Measurements from ENCODE around the gene PLEKHG5.
A peak's percentile ranks its signal among the peaks of the same experiment; 100 is the strongest.

Gene PLEKHG5

DNA sequence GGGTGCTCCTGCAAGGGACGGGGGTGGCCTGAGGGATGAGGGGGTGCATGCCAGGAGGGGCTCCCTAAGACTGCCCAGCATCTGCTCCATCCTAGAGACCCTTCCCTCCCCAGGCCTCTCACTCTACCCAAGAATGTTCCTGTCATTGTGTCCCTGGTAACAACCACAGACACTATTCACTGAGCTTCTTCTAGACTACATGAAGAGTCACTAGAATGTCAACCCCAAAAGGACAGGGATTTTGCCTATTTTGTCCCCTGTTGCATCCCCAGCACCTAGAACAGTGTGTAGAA lies 28.4 kb downstream of the PLEKHG5 start:
- Histone ChIP-seq H2BK15ac (ENCODE audit: low read length) (no peak overlapping the region), H4K91ac (ENCODE audit: low read depth, low read length, poor library complexity) (no peak overlapping the region), H3K27me3 (ENCODE audit: control insufficient read depth in 3 of 3, insufficient read depth in 3 of 3, low read depth in 1 of 3, low read length in 3 of 3) (peaks cover 0 to 11% (median 0%) of the 10 kb centered on the region in 3 experiments), H2AFZ (ENCODE audit: low read length) (no peak overlapping the region), H3K4ac (ENCODE audit: low read length) (no peak overlapping the region), H3K4me2 (ENCODE audit: insufficient read depth, low read length, poor library complexity, severe bottlenecking) (no peak overlapping the region), H3K14ac (ENCODE audit: low read length) (no peak overlapping the region), H3K79me1 (ENCODE audit: low read depth, low read length) (peaks cover 3% of the 10 kb centered on the region), H2BK5ac (ENCODE audit: low read length) (no peak overlapping the region), H3K18ac (ENCODE audit: low read length) (no peak overlapping the region), H4K8ac (ENCODE audit: low read depth, low read length) (no peak overlapping the region), H3K27ac (replicated peaks; ENCODE audit: low read length) (no peak overlapping the region), H3K9me3 (replicated peaks in 1 of 2; ENCODE audit: control insufficient read depth in 2 of 2, insufficient read depth in 1 of 2, low read depth in 1 of 2, low read length in 2 of 2) (peaks cover 0 to 3% of the 10 kb centered on the region in 2 donors), H2AK5ac (ENCODE audit: low read depth, low read length) (no peak overlapping the region), H3K4me1 (ENCODE audit: control insufficient read depth in 2 of 2, insufficient read depth in 1 of 2, low read depth in 1 of 2, low read length in 2 of 2) (peaks cover 0 to 3% of the 10 kb centered on the region in 2 donors), H3K4me3 (ENCODE audit: low read length in 2 of 2) (no peak overlapping the region), H3K9ac (ENCODE audit: low read depth, low read length, poor library complexity) (no peak overlapping the region), H2BK120ac (ENCODE audit: low read depth, low read length) (no peak overlapping the region), H2BK12ac (ENCODE audit: low read length) (no peak overlapping the region), H3K36me3 (replicated peaks in 1 of 2; ENCODE audit: control insufficient read depth in 2 of 2, insufficient read depth in 2 of 2, low read length in 2 of 2) (peaks cover 10 to 39% of the 10 kb centered on the region in 2 donors), H3K23ac (ENCODE audit: low read depth, low read length, poor library complexity) (peak overlapping the region; percentile 73)
- DNase-seq (ENCODE audit: low spot score): no peak
- no CpG with 5 or more reads among the region's 1 CpG for WGBS, 2 donors (ENCODE audit: extremely low coverage in 2 of 2, insufficient read length in 2 of 2, insufficient replicate concordance in 1 of 2)

DNA sequence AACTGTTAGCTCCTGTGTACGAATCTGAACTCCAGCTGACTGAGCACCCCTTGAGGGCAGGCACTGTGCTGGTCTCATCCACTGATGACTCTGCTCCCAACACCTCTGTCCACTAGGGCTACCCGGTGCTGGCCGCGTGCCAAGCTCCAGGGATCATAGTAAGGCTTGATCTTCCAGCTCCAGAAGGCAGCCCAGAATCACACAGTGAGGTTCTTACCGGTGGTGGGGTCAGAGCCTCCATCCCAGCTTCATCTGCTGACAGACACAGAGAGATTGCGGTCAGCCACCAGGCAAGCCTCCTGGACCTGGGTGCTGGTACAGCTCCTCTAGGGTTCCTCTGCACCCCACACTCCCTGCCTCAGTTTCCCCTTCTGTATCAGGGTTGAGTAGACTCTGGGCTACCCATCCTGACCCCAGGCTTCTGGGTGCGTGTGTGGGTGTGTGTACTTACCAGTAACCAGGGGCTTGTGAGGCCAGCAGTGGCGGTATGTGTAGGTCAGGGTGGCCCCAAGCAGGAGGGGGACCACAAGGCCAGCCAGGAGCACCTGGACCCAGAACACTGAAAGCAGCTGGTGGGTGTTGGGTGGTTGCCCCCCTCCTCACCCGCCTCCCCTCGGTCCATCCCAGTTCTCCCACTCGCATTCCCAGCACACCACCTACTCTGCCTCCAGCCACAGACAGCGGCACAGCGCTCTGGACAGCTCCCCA lies 28.9 kb downstream of the PLEKHG5 start:
- Histone ChIP-seq H3K4me2 (ENCODE audit: insufficient read depth, low read length, poor library complexity, severe bottlenecking) (no peak overlapping the region), H4K91ac (ENCODE audit: low read depth, low read length, poor library complexity) (no peak overlapping the region), H3K4me1 (ENCODE audit: control insufficient read depth in 2 of 2, insufficient read depth in 1 of 2, low read depth in 1 of 2, low read length in 2 of 2) (peaks cover 0 to 3% of the 10 kb centered on the region in 2 donors), H3K18ac (ENCODE audit: low read length) (no peak overlapping the region), H2AK5ac (ENCODE audit: low read depth, low read length) (no peak overlapping the region), H3K14ac (ENCODE audit: low read length) (peak overlapping the region; percentile 56), H3K36me3 (replicated peaks in 1 of 2; ENCODE audit: control insufficient read depth in 2 of 2, insufficient read depth in 2 of 2, low read length in 2 of 2) (peaks cover 10 to 34% of the 10 kb centered on the region in 2 donors), H2BK12ac (ENCODE audit: low read length) (no peak overlapping the region), H3K4me3 (ENCODE audit: low read length in 2 of 2) (no peak overlapping the region), H3K27me3 (ENCODE audit: control insufficient read depth in 3 of 3, insufficient read depth in 3 of 3, low read depth in 1 of 3, low read length in 3 of 3) (peaks cover 0 to 11% (median 0%) of the 10 kb centered on the region in 3 experiments), H3K9me3 (replicated peaks in 1 of 2; ENCODE audit: control insufficient read depth in 2 of 2, insufficient read depth in 1 of 2, low read depth in 1 of 2, low read length in 2 of 2) (peaks cover 0 to 3% of the 10 kb centered on the region in 2 donors), H2BK5ac (ENCODE audit: low read length) (peak overlapping the region; percentile 66), H3K9ac (ENCODE audit: low read depth, low read length, poor library complexity) (no peak overlapping the region), H3K4ac (ENCODE audit: low read length) (no peak overlapping the region), H2AFZ (ENCODE audit: low read length) (no peak overlapping the region), H3K23ac (ENCODE audit: low read depth, low read length, poor library complexity) (peak overlapping the region; percentile 73), H4K8ac (ENCODE audit: low read depth, low read length) (no peak overlapping the region), H2BK15ac (ENCODE audit: low read length) (no peak overlapping the region), H3K27ac (replicated peaks; ENCODE audit: low read length) (no peak overlapping the region), H2BK120ac (ENCODE audit: low read depth, low read length) (no peak overlapping the region), H3K79me1 (ENCODE audit: low read depth, low read length) (peaks cover 3% of the 10 kb centered on the region)
- DNase-seq (ENCODE audit: low spot score): no peak
- WGBS, 2 donors (ENCODE audit: extremely low coverage in 2 of 2, insufficient read length in 2 of 2, insufficient replicate concordance in 1 of 2): no CpG with 5 or more reads among the region's 13 CpGs

- H2AK5ac ChIP-seq (ENCODE audit: low read depth, low read length): no peak overlapping the region
- no peak overlapping the region for H3K4ac ChIP-seq (ENCODE audit: low read length)
- no peak overlapping the region for H2AFZ ChIP-seq (ENCODE audit: low read length)
- H3K4me3 ChIP-seq (ENCODE audit: low read length in 2 of 2): no peak overlapping the region
- no peak overlapping the region for H3K14ac ChIP-seq (ENCODE audit: low read length)
- no peak for DNase-seq (ENCODE audit: low spot score)
- no peak overlapping the region for H2BK12ac ChIP-seq (ENCODE audit: low read length)
- peak overlapping the region; percentile 93 for H3K23ac ChIP-seq (ENCODE audit: low read depth, low read length, poor library complexity)
- peaks cover 0 to 9% (median 0%) of the 10 kb centered on the region in 3 experiments for H3K27me3 ChIP-seq (ENCODE audit: control insufficient read depth in 3 of 3, insufficient read depth in 3 of 3, low read depth in 1 of 3, low read length in 3 of 3)
- peak overlapping the region; percentile 66 for H2BK5ac ChIP-seq (ENCODE audit: low read length)
- peak overlapping the region; percentile 48 for H3K18ac ChIP-seq (ENCODE audit: low read length)
- peaks cover 0 to 3% of the 10 kb centered on the region in 2 donors for H3K4me1 ChIP-seq (ENCODE audit: control insufficient read depth in 2 of 2, insufficient read depth in 1 of 2, low read depth in 1 of 2, low read length in 2 of 2)
- no peak overlapping the region for H3K4me2 ChIP-seq (ENCODE audit: insufficient read depth, low read length, poor library complexity, severe bottlenecking)
- H4K91ac ChIP-seq (ENCODE audit: low read depth, low read length, poor library complexity): no peak overlapping the region
- H3K36me3 ChIP-seq (replicated peaks in 1 of 2; ENCODE audit: control insufficient read depth in 2 of 2, insufficient read depth in 2 of 2, low read length in 2 of 2): peaks cover 10 to 28% of the 10 kb centered on the region in 2 donors
- H3K9ac ChIP-seq (ENCODE audit: low read depth, low read length, poor library complexity): no peak overlapping the region
- peaks cover 0 to 3% of the 10 kb centered on the region in 2 donors for H3K9me3 ChIP-seq (replicated peaks in 1 of 2; ENCODE audit: control insufficient read depth in 2 of 2, insufficient read depth in 1 of 2, low read depth in 1 of 2, low read length in 2 of 2)
- H4K8ac ChIP-seq (ENCODE audit: low read depth, low read length): no peak overlapping the region
- WGBS, 2 donors (ENCODE audit: extremely low coverage in 2 of 2, insufficient read length in 2 of 2, insufficient replicate concordance in 1 of 2): no CpG with 5 or more reads among the region's 48 CpGs
- no peak overlapping the region for H2BK120ac ChIP-seq (ENCODE audit: low read depth, low read length)
- H2BK15ac ChIP-seq (ENCODE audit: low read length): no peak overlapping the region
- H3K27ac ChIP-seq (replicated peaks; ENCODE audit: low read length): no peak overlapping the region
- peaks cover 5% of the 10 kb centered on the region for H3K79me1 ChIP-seq (ENCODE audit: low read depth, low read length)
Measured at GRCh38 chr1:6461538-6462411, 29.7 kb downstream of the PLEKHG5 start.

DNA sequence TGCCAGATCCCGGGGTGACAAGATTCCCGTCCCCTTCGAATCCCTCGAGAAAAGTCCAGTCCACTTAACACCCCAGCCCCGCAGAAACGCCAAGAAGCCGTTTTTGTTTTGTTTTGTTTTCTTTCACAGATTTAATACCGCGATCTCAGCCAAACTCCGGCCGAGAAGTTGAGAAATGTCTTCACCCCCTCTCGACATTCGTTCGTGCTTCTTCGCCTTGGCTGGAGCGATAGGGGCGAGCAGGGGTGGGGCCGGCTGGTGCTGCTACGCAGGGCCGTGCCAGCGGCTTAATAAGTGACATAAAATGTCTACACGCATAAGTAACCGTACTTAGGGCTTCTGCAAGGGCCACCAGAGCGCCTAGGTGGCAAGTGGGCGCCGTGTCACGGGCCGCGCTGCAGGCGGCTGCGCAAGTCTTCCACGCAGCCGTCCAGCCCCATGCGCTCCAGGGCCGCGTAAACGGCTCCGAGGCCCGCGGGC lies 30.4 kb downstream of the PLEKHG5 start:
- Histone ChIP-seq H3K9me3 (replicated peaks in 1 of 2; ENCODE audit: control insufficient read depth in 2 of 2, insufficient read depth in 1 of 2, low read depth in 1 of 2, low read length in 2 of 2) (peaks cover 0 to 3% of the 10 kb centered on the region in 2 donors), H3K18ac (ENCODE audit: low read length) (peak overlapping the region; percentile 38), H2AK5ac (ENCODE audit: low read depth, low read length) (no peak overlapping the region), H3K23ac (ENCODE audit: low read depth, low read length, poor library complexity) (peak overlapping the region; percentile 91), H3K14ac (ENCODE audit: low read length) (no peak overlapping the region), H3K79me1 (ENCODE audit: low read depth, low read length) (peaks cover 5% of the 10 kb centered on the region), H3K4me1 (ENCODE audit: control insufficient read depth in 2 of 2, insufficient read depth in 1 of 2, low read depth in 1 of 2, low read length in 2 of 2) (no peaks in the 10 kb centered on the region), H2BK120ac (ENCODE audit: low read depth, low read length) (no peak overlapping the region), H2BK12ac (ENCODE audit: low read length) (no peak overlapping the region), H2AFZ (ENCODE audit: low read length) (no peak overlapping the region), H2BK15ac (ENCODE audit: low read length) (no peak overlapping the region), H3K4me2 (ENCODE audit: insufficient read depth, low read length, poor library complexity, severe bottlenecking) (no peak overlapping the region), H4K91ac (ENCODE audit: low read depth, low read length, poor library complexity) (no peak overlapping the region), H3K9ac (ENCODE audit: low read depth, low read length, poor library complexity) (no peak overlapping the region), H2BK5ac (ENCODE audit: low read length) (peak overlapping the region; percentile 75), H3K27me3 (ENCODE audit: control insufficient read depth in 3 of 3, insufficient read depth in 3 of 3, low read depth in 1 of 3, low read length in 3 of 3) (peaks cover 0 to 7% (median 0%) of the 10 kb centered on the region in 3 experiments), H3K27ac (replicated peaks; ENCODE audit: low read length) (no peak overlapping the region), H3K4me3 (ENCODE audit: low read length in 2 of 2) (no peak overlapping the region), H3K4ac (ENCODE audit: low read length) (no peak overlapping the region), H3K36me3 (replicated peaks in 1 of 2; ENCODE audit: control insufficient read depth in 2 of 2, insufficient read depth in 2 of 2, low read length in 2 of 2) (peaks cover 10 to 28% of the 10 kb centered on the region in 2 donors), H4K8ac (ENCODE audit: low read depth, low read length) (no peak overlapping the region)
- no peak for DNase-seq (ENCODE audit: low spot score)
- WGBS, 2 donors (ENCODE audit: extremely low coverage in 2 of 2, insufficient read length in 2 of 2, insufficient replicate concordance in 1 of 2): no CpG with 5 or more reads among the region's 40 CpGs

Data from neuronal stem cell (in vitro differentiated cells).